HepG2 (cell line): ENCODE results near the gene ECPAS. TPM values are rescaled to one million over a fixed set of nuclear protein-coding genes. Genes with fewer than 3 reads are reported as not detected.
A peak's percentile ranks its signal among the peaks of the same experiment; 100 is the strongest.

Experiments used
- ARID4A ChIP-seq: sonication (generic); formaldehyde crosslinking; IDR thresholded peaks from 2 replicates; pipeline ENCODE4 v1.5.0; 2020; ENCODE audit warnings: mild to moderate bottlenecking, missing genetic modification reagents, borderline replicate concordance
- MED1 ChIP-seq: sonication (generic); formaldehyde crosslinking; IDR thresholded peaks from 2 replicates; pipeline ENCODE4 v1.4.0; 2020; ENCODE audit warnings: missing genetic modification reagents
- NFIB ChIP-seq: sonication (generic); formaldehyde crosslinking; IDR thresholded peaks from 2 replicates; pipeline ENCODE4 v1.9.0; 2021; ENCODE audit warnings: missing genetic modification reagents, mild to moderate bottlenecking, borderline replicate concordance
- RARA ChIP-seq: IDR thresholded peaks from 2 replicates; pipeline ENCODE4 v1.6.1; 2016; ENCODE audit warnings: missing genetic modification reagents, missing compliant biosample characterization
- REPIN1 ChIP-seq: sonication (generic); formaldehyde crosslinking; IDR thresholded peaks from 2 replicates; pipeline ENCODE4 v1.8.0; 2022; ENCODE audit warnings: missing genetic modification reagents, low read depth, mild to moderate bottlenecking, borderline replicate concordance
- RFX3 ChIP-seq: IDR thresholded peaks from 2 replicates; pipeline ENCODE4 v1.6.1; 2016; ENCODE audit warnings: missing biosample characterization, missing genetic modification reagents
- SOX13 ChIP-seq, 3 experiments: fragments of 450-650 bp in 1 of 3; sonication (generic) in 1 of 3; formaldehyde crosslinking in 1 of 3; IDR thresholded peaks in 2 of 3; conservative IDR thresholded peaks in 1 of 3; 2 replicates each; pipeline versions ENCODE4 v1.5.0 to v1.6.1; 2016 to 2020; ENCODE audit warnings: antibody characterized with exemption in 1 of 3, mild to moderate bottlenecking in 1 of 3, missing compliant biosample characterization in 1 of 3, missing genetic modification reagents in 1 of 3, moderate library complexity in 1 of 3
- ZBTB38 ChIP-seq: sonication (generic); formaldehyde crosslinking; IDR thresholded peaks from 2 replicates; pipeline ENCODE4 v1.5.1; 2020; ENCODE audit warnings: mild to moderate bottlenecking, missing genetic modification reagents
- ZFP82 ChIP-seq: sonication (generic); formaldehyde crosslinking; IDR thresholded peaks from 2 replicates; pipeline ENCODE4 v1.5.1; 2020; ENCODE audit warnings: mild to moderate bottlenecking, missing genetic modification reagents, borderline replicate concordance
- ZFY ChIP-seq: sonication (generic); formaldehyde crosslinking; IDR thresholded peaks from 2 replicates; pipeline ENCODE4 v1.4.0; 2020; ENCODE audit warnings: missing genetic modification reagents
- ZNF274 ChIP-seq: sonication (generic); formaldehyde crosslinking; IDR thresholded peaks from 2 replicates; pipeline ENCODE4 v1.5.1; 2020; ENCODE audit warnings: mild to moderate bottlenecking, missing genetic modification reagents
- ZNF460 ChIP-seq: sonication (generic); formaldehyde crosslinking; IDR thresholded peaks from 2 replicates; pipeline ENCODE4 v1.5.1; 2020; ENCODE audit warnings: missing genetic modification reagents, mild to moderate bottlenecking, borderline replicate concordance
- ZNF563 ChIP-seq: sonication (generic); formaldehyde crosslinking; IDR thresholded peaks from 2 replicates; pipeline ENCODE4 v1.8.0; 2022; ENCODE audit warnings: mild to moderate bottlenecking, moderate library complexity, missing genetic modification reagents
- ZNF746 ChIP-seq: sonication (generic); formaldehyde crosslinking; IDR thresholded peaks from 2 replicates; pipeline ENCODE4 v1.8.0; 2022; ENCODE audit warnings: mild to moderate bottlenecking, missing genetic modification reagents
- polyA plus RNA-seq, 8 experiments: library from polyadenylated mRNA; depleted of rRNA in 3 of 8; stranded (reverse) in 7 of 8; unstranded in 1 of 8; fragments of >200 nt; fragmentation: Illumina TruSeq in 4 of 8; extraction: Trizol in 4 of 8; gene quantifications; 2 replicates each; pipeline versions ENCODE4 v1.2.1 to v1.2.3, GENCODE V29; 2011 to 2016; ENCODE audit warnings: low read depth in 4 of 8, missing spikeins in 1 of 8, mixed read lengths in 1 of 8; ENCODE audit not compliant: insufficient read depth in 1 of 8
- total RNA-seq, 5 experiments: library from RNA; depleted of rRNA; stranded (reverse); fragments of >200 nt; fragmentation: Illumina TruSeq; extraction: Trizol; gene quantifications; 2 replicates each; pipeline ENCODE4 v1.2.3, GENCODE V29; 2016; ENCODE audit warnings: low read depth in 1 of 5
- TF ChIP-seq, protein P1 (sequence below): sonication (generic); formaldehyde crosslinking; IDR thresholded peaks from 2 replicates; pipeline ENCODE4 v1.4.0; 2020; ENCODE audit warnings: missing genetic modification reagents, borderline replicate concordance
- TF ChIP-seq, protein P2 (sequence below): IDR thresholded peaks from 2 replicates; pipeline ENCODE4 v1.6.1; 2012; ENCODE audit warnings: low read length, improper control_type of control experiment
- TF ChIP-seq, protein P3 (sequence below): IDR thresholded peaks from 2 replicates; pipeline ENCODE4 v1.6.1; 2016

Gene ECPAS
- total and polyA plus RNA-seq, 2 of the 13 experiments (the other 11 are each of a cell fraction or from before 2014, with no cell fraction given) = 35.3 to 58.0 TPM

DNA sequence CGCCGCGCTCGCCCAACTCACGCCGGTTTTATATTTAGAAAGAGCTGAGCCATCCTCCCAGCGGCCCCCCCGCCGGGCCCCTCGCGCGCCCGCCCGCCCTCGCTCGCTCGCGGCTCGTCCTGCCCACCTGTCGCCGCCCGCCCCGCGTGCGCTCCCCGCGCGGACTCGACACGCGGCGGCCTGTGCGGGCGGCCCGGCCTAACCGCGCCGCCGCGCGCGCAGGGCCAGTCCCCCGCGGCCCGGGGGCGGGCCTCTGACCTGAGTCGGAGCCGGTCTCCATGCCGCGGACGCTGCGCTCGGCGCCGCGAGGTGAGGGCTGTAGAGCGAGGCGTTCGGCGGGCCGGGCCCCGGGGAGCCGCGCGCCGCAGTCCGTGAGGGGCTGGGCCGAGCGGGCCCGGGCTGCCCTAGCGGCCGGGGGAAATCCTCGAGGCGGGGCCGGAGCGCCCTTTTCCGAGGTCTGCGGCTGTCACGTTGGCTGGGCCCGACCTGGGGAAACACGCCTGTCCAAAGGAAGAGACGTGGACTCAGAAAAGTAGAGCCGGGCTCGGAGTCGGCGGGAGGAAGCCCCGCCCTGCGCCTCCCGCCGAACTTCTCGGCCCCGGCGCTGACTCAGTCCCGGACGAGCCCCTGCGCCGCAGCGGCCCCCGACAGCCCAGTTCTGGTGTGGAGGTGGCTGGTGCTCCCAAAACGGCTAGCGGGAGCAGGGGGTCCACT lies at the start of gene ECPAS (continued):
- TF ChIP-seq ZFP82 (CRISPR knock-in tag) = peak; percentile 68; the same call in 1 of the 2 replicates
- TF ChIP-seq ZBTB38 (CRISPR knock-in tag) = 0 out of 2 replicates have a peak, but pooled peaks have one; percentile 44
- TF ChIP-seq SOX13 (IDR thresholded peaks at IDR 0.05) = no peak
- TF ChIP-seq SOX13 (CRISPR knock-in tag; conservative IDR thresholded peaks at IDR 0.05 in 1 of 2, IDR thresholded peaks at IDR 0.05 in 1 of 2) = 0 out of 4 replicates have a peak, but pooled peaks of 1 of the 2 experiments have one; percentile 10
- TF ChIP-seq ZNF563 (CRISPR knock-in tag) = peak; percentile 63
- peak; percentile 72; the same call in 1 of the 2 replicates for TF ChIP-seq REPIN1
- no peak for TF ChIP-seq RFX3 (CRISPR knock-in tag)
- TF ChIP-seq ZFY (CRISPR knock-in tag) = peak; percentile 95
- TF ChIP-seq NFIB (CRISPR knock-in tag) = no peak
- TF ChIP-seq ZNF746 (CRISPR knock-in tag) = peak; percentile 56; the same call in 1 of the 2 replicates
- TF ChIP-seq RARA (CRISPR knock-in tag) = peak; percentile 24; the same call in 1 of the 2 replicates
- peak; percentile 74; the same call in 1 of the 2 replicates for TF ChIP-seq ARID4A (CRISPR knock-in tag)
- TF ChIP-seq MED1 (CRISPR knock-in tag) = peak; percentile 68
- 0 out of 2 replicates have a peak, but pooled peaks have one; percentile 34 for TF ChIP-seq ZNF274 (CRISPR knock-in tag)
- TF ChIP-seq, protein P1, sequence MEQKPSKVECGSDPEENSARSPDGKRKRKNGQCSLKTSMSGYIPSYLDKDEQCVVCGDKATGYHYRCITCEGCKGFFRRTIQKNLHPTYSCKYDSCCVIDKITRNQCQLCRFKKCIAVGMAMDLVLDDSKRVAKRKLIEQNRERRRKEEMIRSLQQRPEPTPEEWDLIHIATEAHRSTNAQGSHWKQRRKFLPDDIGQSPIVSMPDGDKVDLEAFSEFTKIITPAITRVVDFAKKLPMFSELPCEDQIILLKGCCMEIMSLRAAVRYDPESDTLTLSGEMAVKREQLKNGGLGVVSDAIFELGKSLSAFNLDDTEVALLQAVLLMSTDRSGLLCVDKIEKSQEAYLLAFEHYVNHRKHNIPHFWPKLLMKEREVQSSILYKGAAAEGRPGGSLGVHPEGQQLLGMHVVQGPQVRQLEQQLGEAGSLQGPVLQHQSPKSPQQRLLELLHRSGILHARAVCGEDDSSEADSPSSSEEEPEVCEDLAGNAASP (CRISPR knock-in tag) = 0 out of 2 replicates have a peak, but pooled peaks have one; percentile 10
- TF ChIP-seq, protein P2, sequence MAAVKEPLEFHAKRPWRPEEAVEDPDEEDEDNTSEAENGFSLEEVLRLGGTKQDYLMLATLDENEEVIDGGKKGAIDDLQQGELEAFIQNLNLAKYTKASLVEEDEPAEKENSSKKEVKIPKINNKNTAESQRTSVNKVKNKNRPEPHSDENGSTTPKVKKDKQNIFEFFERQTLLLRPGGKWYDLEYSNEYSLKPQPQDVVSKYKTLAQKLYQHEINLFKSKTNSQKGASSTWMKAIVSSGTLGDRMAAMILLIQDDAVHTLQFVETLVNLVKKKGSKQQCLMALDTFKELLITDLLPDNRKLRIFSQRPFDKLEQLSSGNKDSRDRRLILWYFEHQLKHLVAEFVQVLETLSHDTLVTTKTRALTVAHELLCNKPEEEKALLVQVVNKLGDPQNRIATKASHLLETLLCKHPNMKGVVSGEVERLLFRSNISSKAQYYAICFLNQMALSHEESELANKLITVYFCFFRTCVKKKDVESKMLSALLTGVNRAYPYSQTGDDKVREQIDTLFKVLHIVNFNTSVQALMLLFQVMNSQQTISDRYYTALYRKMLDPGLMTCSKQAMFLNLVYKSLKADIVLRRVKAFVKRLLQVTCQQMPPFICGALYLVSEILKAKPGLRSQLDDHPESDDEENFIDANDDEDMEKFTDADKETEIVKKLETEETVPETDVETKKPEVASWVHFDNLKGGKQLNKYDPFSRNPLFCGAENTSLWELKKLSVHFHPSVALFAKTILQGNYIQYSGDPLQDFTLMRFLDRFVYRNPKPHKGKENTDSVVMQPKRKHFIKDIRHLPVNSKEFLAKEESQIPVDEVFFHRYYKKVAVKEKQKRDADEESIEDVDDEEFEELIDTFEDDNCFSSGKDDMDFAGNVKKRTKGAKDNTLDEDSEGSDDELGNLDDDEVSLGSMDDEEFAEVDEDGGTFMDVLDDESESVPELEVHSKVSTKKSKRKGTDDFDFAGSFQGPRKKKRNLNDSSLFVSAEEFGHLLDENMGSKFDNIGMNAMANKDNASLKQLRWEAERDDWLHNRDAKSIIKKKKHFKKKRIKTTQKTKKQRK = no peak
- TF ChIP-seq, protein P3, sequence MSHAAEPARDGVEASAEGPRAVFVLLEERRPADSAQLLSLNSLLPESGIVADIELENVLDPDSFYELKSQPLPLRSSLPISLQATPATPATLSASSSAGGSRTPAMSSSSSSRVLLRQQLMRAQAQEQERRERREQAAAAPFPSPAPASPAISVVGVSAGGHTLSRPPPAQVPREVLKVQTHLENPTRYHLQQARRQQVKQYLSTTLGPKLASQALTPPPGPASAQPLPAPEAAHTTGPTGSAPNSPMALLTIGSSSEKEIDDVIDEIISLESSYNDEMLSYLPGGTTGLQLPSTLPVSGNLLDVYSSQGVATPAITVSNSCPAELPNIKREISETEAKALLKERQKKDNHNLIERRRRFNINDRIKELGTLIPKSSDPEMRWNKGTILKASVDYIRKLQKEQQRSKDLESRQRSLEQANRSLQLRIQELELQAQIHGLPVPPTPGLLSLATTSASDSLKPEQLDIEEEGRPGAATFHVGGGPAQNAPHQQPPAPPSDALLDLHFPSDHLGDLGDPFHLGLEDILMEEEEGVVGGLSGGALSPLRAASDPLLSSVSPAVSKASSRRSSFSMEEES (CRISPR knock-in tag) = no peak; the same call in 1 of the 2 replicates
- peak; percentile 49; the same call in 1 of the 2 replicates for TF ChIP-seq ZNF460 (CRISPR knock-in tag)
